HT1080 (cell line): ENCODE measurements around the gene TET1. TPM values are rescaled to one million over a fixed set of nuclear protein-coding genes. Genes with fewer than 3 reads are reported as not detected.
"Not testable (repeated sequence)": the region's sequence is repeated elsewhere in the genome, so short reads cannot be mapped to it uniquely, and the experiment has no call there.

Experiments
- DNase-seq: peaks from one replicate; pipeline ENCODE4 v3.0.0-alpha.2; 2015; ENCODE audit warnings: low read depth
- polyA plus RNA-seq, 2 experiments: library from polyadenylated mRNA; depleted of rRNA; stranded (reverse); fragments of >200 nt; gene quantifications; 2 replicates each; pipeline ENCODE4 v1.2.3, GENCODE V29; 2015
- total RNA-seq: library from RNA; depleted of rRNA; stranded (reverse); fragments of >200 nt; shearing (Covaris generic); gene quantifications from 2 replicates; pipeline ENCODE4 v1.2.3, GENCODE V29; 2014; rRNA removed

Gene TET1
- 0.84 and 1.2 TPM in 2 replicates for total RNA-seq
- polyA plus RNA-seq (2015; cell fraction: cytosol; rRNA removed), result 0.58 and 0.63 TPM in 2 replicates
- polyA plus RNA-seq (2015; cell fraction: nucleus; rRNA removed), result 0.54 and 1.0 TPM in 2 replicates

- peak; percentile 55 for DNase-seq
Observed at GRCh38 chr10:68560186-68560942, at the start of gene TET1. TSS of gene TET1 (plus strand) at chr10:68560337. CDS start at chr10:68572339, 12,002 bp downstream.

- not testable (repeated sequence) for DNase-seq
Observed at GRCh38 chr10:68516216-68516615, 43.9 kb upstream of the TET1 start.

- DNase-seq, result no peak
Observed at GRCh38 chr10:68516766-68517165, 43.4 kb upstream of the TET1 start.

GRCh38 chr10:68517188-68517587 is 42.9 kb upstream of the TET1 start:
- DNase-seq, result no peak

GRCh38 chr10:68518609-68519008 is 41.5 kb upstream of the TET1 start:
- not testable (repeated sequence) for DNase-seq

GRCh38 chr10:68525490-68526038 is 34.6 kb upstream of the TET1 start:
- DNase-seq, result not testable (repeated sequence)

GRCh38 chr10:68526634-68527307 is 33.4 kb upstream of the TET1 start:
- no peak for DNase-seq

GRCh38 chr10:68536973-68537372 is 23.2 kb upstream of the TET1 start:
- DNase-seq, result no peak

- no peak for DNase-seq
Observed at GRCh38 chr10:68537796-68538195, 22.3 kb upstream of the TET1 start.

GRCh38 chr10:68543004-68543918 is 16.9 kb upstream of the TET1 start:
- DNase-seq, result peak; percentile 78

GRCh38 chr10:68550747-68551411 is 9.3 kb upstream of the TET1 start:
- peak; percentile 69 for DNase-seq

GRCh38 chr10:68553138-68553537 is 7.0 kb upstream of the TET1 start:
- DNase-seq, result no peak

GRCh38 chr10:68553599-68553998 is 6.5 kb upstream of the TET1 start:
- DNase-seq, result no peak

- DNase-seq, result no peak
Observed at GRCh38 chr10:68558478-68558877, 1.7 kb upstream of the TET1 start.

GRCh38 chr10:68559251-68559650 is 886 bp upstream of the TET1 start:
- DNase-seq, result no peak

GRCh38 chr10:68559841-68560185 is 324 bp upstream of the TET1 start:
- DNase-seq, result no peak

- no peak for DNase-seq
Observed at GRCh38 chr10:68560943-68561864, 1.1 kb downstream of the TET1 start.

- DNase-seq, result no peak
Observed at GRCh38 chr10:68561865-68562649, 1.9 kb downstream of the TET1 start.
